ENCODE data around the gene FAM118B.

DNA sequence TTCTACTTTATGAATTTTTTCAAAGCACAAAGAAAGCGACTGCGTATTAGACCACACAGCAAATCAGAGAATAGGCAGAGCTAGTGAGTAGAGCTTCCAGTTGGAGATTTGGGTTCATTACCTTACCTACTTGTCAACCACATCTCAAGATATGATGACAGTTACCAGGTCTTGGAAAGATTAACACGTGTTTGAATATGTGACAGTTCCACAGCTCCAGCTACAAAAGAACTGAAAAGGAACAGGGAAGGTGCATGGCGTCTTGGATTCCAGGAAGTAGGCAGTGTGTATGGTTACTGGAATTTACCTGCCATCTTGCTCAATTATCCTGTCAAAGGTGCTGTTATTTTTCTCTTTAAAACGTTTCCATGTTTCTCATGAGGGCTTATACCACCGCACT lies 76.7 kb downstream of the FAM118B start:
- TF ChIP-seq, protein P1, sequence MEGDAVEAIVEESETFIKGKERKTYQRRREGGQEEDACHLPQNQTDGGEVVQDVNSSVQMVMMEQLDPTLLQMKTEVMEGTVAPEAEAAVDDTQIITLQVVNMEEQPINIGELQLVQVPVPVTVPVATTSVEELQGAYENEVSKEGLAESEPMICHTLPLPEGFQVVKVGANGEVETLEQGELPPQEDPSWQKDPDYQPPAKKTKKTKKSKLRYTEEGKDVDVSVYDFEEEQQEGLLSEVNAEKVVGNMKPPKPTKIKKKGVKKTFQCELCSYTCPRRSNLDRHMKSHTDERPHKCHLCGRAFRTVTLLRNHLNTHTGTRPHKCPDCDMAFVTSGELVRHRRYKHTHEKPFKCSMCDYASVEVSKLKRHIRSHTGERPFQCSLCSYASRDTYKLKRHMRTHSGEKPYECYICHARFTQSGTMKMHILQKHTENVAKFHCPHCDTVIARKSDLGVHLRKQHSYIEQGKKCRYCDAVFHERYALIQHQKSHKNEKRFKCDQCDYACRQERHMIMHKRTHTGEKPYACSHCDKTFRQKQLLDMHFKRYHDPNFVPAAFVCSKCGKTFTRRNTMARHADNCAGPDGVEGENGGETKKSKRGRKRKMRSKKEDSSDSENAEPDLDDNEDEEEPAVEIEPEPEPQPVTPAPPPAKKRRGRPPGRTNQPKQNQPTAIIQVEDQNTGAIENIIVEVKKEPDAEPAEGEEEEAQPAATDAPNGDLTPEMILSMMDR (IDR thresholded peaks at IDR 0.05; ENCODE audit: insufficient read depth, low read length) = no peak
- no peak for TF ChIP-seq SPI1 (IDR thresholded peaks at IDR 0.05; ENCODE audit: borderline replicate concordance, low read depth)
- TF ChIP-seq, protein P2, sequence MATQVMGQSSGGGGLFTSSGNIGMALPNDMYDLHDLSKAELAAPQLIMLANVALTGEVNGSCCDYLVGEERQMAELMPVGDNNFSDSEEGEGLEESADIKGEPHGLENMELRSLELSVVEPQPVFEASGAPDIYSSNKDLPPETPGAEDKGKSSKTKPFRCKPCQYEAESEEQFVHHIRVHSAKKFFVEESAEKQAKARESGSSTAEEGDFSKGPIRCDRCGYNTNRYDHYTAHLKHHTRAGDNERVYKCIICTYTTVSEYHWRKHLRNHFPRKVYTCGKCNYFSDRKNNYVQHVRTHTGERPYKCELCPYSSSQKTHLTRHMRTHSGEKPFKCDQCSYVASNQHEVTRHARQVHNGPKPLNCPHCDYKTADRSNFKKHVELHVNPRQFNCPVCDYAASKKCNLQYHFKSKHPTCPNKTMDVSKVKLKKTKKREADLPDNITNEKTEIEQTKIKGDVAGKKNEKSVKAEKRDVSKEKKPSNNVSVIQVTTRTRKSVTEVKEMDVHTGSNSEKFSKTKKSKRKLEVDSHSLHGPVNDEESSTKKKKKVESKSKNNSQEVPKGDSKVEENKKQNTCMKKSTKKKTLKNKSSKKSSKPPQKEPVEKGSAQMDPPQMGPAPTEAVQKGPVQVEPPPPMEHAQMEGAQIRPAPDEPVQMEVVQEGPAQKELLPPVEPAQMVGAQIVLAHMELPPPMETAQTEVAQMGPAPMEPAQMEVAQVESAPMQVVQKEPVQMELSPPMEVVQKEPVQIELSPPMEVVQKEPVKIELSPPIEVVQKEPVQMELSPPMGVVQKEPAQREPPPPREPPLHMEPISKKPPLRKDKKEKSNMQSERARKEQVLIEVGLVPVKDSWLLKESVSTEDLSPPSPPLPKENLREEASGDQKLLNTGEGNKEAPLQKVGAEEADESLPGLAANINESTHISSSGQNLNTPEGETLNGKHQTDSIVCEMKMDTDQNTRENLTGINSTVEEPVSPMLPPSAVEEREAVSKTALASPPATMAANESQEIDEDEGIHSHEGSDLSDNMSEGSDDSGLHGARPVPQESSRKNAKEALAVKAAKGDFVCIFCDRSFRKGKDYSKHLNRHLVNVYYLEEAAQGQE (IDR thresholded peaks at IDR 0.05; ENCODE audit: insufficient replicate concordance, low read depth) = no peak
